Fibroblast of villous mesenchyme (primary cell): ENCODE measurements around the gene BRINP1. TPM values are rescaled to one million over a fixed set of nuclear protein-coding genes. Genes with fewer than 3 reads are reported as not detected.

ENCODE experiments used
- DNase-seq: peaks from one replicate; pipeline ENCODE4 v3.0.0-alpha.2; 2010; ENCODE audit warnings: low read depth
- H3K4me3 ChIP-seq: 2 replicates; pipeline ENCODE4 v1.5.1; 2011; ENCODE audit warnings: low read depth, mild to moderate bottlenecking, low read length
- total RNA-seq: library from RNA; depleted of rRNA; stranded (reverse); fragments of >200 nt; gene quantifications from 2 replicates; pipeline ENCODE4 v1.2.3, GENCODE V29; 2012
- TF ChIP-seq, protein P1 (sequence below): IDR thresholded peaks from 2 replicates; pipeline ENCODE4 v1.5.1; 2012; ENCODE audit warnings: low read depth, mild to moderate bottlenecking, low read length; ENCODE audit not compliant: insufficient read depth

The BRINP1 gene
- total RNA-seq, 1 donor: under 0.01 TPM

DNA sequence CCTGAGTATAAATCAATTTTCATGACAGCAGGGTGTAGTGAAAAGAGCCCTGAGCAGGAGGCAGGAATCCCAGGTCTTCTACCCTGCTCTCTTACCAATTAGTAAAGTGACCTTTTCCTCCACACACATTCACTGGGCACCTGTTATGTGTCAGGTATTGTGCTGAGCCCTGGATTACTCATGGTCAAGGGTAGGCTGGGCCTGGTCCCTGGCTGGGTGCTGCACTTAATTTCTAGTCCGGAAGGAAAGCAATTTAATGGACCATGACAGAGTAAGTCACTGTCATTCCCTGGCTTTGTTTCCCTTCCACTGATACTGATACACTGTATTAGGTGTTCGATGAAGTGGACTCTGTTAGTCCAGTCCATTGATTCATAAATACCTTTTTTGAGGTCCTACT lies 29.1 kb upstream of the BRINP1 start:
- DNase-seq: no peak
- H3K4me3 ChIP-seq: no peak overlapping the region
- TF ChIP-seq, protein P1, sequence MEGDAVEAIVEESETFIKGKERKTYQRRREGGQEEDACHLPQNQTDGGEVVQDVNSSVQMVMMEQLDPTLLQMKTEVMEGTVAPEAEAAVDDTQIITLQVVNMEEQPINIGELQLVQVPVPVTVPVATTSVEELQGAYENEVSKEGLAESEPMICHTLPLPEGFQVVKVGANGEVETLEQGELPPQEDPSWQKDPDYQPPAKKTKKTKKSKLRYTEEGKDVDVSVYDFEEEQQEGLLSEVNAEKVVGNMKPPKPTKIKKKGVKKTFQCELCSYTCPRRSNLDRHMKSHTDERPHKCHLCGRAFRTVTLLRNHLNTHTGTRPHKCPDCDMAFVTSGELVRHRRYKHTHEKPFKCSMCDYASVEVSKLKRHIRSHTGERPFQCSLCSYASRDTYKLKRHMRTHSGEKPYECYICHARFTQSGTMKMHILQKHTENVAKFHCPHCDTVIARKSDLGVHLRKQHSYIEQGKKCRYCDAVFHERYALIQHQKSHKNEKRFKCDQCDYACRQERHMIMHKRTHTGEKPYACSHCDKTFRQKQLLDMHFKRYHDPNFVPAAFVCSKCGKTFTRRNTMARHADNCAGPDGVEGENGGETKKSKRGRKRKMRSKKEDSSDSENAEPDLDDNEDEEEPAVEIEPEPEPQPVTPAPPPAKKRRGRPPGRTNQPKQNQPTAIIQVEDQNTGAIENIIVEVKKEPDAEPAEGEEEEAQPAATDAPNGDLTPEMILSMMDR: no peak

DNA sequence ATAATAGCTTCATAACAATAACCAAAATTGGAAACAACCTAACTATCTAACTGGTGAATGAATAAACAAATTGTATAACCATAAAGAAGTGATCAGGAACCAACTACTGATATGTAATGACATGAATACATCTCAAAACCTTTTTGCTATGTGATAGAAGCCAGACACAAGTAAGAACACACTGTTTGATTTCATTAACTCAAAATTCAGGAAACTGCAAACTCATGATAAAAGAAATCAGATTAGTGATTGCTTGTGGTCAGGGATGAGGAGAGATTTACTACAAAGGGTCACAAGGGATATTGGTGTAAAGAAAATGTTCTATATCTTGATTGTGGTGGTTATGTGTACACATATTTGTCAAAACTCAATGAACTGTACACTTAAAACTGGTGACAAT lies 22.6 kb upstream of the BRINP1 start:
- TF ChIP-seq, protein P1: no peak
- H3K4me3 ChIP-seq: no peak overlapping the region
- no peak for DNase-seq

DNA sequence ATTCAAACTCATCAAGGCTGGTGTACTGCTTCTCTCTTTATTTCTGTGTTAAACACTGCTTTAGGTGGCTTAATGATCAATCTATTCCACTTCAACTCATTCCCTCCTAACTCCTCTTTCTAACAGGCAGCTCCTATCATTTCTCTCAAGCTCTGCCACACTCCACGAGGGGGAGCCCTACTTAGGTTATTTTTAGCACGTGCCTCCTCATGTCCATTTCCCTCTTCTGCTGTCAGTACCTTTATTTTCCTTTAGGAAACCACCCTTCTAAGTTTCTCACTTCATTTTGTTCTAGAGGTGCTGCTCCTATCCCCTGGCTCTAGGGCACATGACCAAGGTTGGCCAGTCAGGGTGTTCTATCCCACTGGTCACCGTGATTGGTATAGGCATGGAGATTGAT lies 6.7 kb upstream of the BRINP1 start:
- no peak overlapping the region for H3K4me3 ChIP-seq
- TF ChIP-seq, protein P1: no peak
- DNase-seq: peak; percentile 6

GRCh38 chr9:119372951-119373350 lies 3.7 kb upstream of the BRINP1 start:
- no peak for DNase-seq
- TF ChIP-seq, protein P1: no peak
- no peak overlapping the region for H3K4me3 ChIP-seq

DNA sequence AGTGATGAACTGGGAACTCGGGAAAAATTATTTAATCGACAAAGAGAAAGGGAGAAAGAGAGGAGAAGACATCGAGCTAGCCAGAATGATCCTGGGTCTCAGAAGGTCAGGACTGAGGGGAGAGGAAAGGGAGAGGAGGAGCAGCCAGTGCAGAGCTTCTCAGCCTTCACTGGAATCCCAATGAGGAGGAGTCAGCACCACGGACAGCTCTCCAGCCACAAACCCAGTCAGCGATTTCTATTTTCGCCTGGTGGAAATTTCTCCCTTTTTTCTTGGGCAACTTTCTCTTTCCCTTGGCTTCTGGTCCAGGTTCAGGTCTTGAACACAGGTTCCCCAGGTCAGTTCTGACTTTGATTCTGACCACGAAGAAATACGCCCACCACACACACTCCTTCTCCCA lies 1.6 kb upstream of the BRINP1 start:
- no peak overlapping the region for H3K4me3 ChIP-seq
- peak; percentile 21 for DNase-seq
- TF ChIP-seq, protein P1: no peak

DNA sequence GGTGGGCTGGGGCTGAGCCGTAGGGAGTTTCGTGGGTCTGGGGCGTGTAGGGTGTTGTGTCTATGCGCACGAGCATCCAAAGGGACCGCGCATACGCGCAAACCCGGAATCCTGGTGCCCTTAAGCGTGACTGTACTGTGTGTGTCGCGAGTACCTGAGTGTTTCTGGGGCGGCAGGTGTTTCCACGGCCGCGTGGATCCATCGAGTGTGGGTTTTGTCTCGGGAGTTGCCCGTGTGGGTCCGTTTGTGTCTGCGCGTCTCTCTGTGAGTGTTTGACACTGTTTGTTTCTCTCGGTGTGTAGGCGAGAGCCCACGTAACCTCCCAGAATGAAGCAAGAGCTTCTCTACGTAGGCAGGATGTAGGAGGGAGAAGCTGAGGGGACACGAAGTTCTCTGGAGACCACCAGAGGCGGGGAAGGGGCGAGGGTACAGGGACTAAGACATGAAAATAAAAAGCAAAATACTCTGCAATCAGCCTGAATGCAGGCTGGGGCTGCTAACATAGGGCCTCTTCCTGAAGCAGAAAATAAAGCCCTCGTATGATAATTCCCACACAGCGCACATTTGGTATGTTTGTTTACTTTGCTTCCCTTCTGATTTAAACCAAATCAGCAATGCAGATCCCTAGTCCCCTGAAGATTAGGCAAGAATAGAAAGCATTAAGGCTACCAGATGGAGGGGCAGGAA lies 588 bp upstream of the BRINP1 start:
- no peak for DNase-seq
- no peak overlapping the region for H3K4me3 ChIP-seq
- TF ChIP-seq, protein P1: no peak

DNA sequence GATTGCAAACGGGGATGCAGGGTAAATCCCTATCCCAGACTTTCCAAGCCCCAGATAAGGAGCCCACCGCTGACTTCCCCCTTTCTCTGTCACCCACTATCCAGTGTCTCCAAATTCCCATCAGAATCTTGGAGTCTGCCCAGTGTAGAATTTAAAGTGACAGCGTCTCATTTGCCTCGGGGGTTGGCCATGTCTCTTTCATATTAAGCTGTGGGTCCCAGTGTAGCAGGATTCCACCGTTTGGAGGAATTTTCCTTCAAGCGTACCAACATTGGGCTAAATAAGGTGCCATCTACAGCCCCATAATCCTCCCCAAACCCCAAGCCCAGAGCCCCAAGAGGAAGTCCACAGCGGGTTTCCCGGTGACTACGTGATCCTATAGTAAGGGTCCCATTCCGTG lies 1.1 kb downstream of the BRINP1 start:
- TF ChIP-seq, protein P1: no peak
- H3K4me3 ChIP-seq: no peak overlapping the region
- DNase-seq: no peak
